Measurements from ENCODE around the gene LDLRAD4.

The LDLRAD4 gene

GRCh38 chr18:13616525-13617035 is 398.0 kb downstream of the LDLRAD4 start:
- Histone ChIP-seq H3K4me1 (ENCODE audit: control extremely low read depth in 1 of 4, control insufficient read depth in 4 of 4, insufficient read depth in 4 of 4, low read length in 3 of 4) (peaks cover 27 to 68% (median 50%) of the 10 kb centered on the region in 4 experiments), H3K4me3 (ENCODE audit: control insufficient read depth in 1 of 7, extremely low read depth in 1 of 7, insufficient read depth in 4 of 7, low read depth in 2 of 7, low read length in 6 of 7) (no peak overlapping the region), H3K9me3 (ENCODE audit: control extremely low read depth in 1 of 5, control insufficient read depth in 4 of 5, insufficient read depth in 2 of 5, low read depth in 1 of 5, low read length in 4 of 5) (no peaks in the 10 kb centered on the region), H3K27ac (ENCODE audit: insufficient read depth in 1 of 2, low read depth in 1 of 2, low read length in 2 of 2, poor library complexity in 1 of 2, severe bottlenecking in 2 of 2) (no peak overlapping the region), H3K36me3 (ENCODE audit: control insufficient read depth in 4 of 4, insufficient read depth in 4 of 4, low read length in 3 of 4) (peaks cover 0 to 7% (median 1%) of the 10 kb centered on the region in 4 experiments), H3K27me3 (replicated peaks in 2 of 5; ENCODE audit: control insufficient read depth in 4 of 5, insufficient read depth in 5 of 5, low read length in 4 of 5) (no peaks in the 10 kb centered on the region)
- ChIA-PET CTCF (interaction anchor here (1.4 kb wide), 1 partner anchor 35 kb away, joined by 3 read pairs; no protein-coding TSS in a partner anchor), POLR2A (no interaction called here)
- 97% methylated on average over 15 of the region's 15 CpGs for WGBS (ENCODE audit: insufficient coverage)
- DNase-seq: no peak

- Histone ChIP-seq H3K36me3 (ENCODE audit: control insufficient read depth in 4 of 4, insufficient read depth in 4 of 4, low read length in 3 of 4) (peaks cover 0 to 11% (median 7%) of the 10 kb centered on the region in 4 experiments), H3K27ac (ENCODE audit: insufficient read depth in 1 of 2, low read depth in 1 of 2, low read length in 2 of 2, poor library complexity in 1 of 2, severe bottlenecking in 2 of 2) (no peak overlapping the region), H3K4me3 (ENCODE audit: control insufficient read depth in 1 of 7, extremely low read depth in 1 of 7, insufficient read depth in 4 of 7, low read depth in 2 of 7, low read length in 6 of 7) (no peak overlapping the region), H3K4me1 (ENCODE audit: control extremely low read depth in 1 of 4, control insufficient read depth in 4 of 4, insufficient read depth in 4 of 4, low read length in 3 of 4) (peaks cover 24 to 54% (median 36%) of the 10 kb centered on the region in 4 experiments), H3K9me3 (ENCODE audit: control extremely low read depth in 1 of 5, control insufficient read depth in 4 of 5, insufficient read depth in 2 of 5, low read depth in 1 of 5, low read length in 4 of 5) (no peaks in the 10 kb centered on the region), H3K27me3 (replicated peaks in 2 of 5; ENCODE audit: control insufficient read depth in 4 of 5, insufficient read depth in 5 of 5, low read length in 4 of 5) (no peaks in the 10 kb centered on the region)
- DNase-seq: no peak
- CTCF ChIA-PET: no interaction called here
- WGBS (ENCODE audit: insufficient coverage): 94% methylated on average over 6 of the region's 9 CpGs
- POLR2A ChIA-PET: interaction anchor here (1.0 kb wide), 1 partner anchor 59 kb away, joined by 3 read pairs; no protein-coding TSS in a partner anchor
Observed at GRCh38 chr18:13617826-13618515, 399.4 kb downstream of the LDLRAD4 start.

DNA sequence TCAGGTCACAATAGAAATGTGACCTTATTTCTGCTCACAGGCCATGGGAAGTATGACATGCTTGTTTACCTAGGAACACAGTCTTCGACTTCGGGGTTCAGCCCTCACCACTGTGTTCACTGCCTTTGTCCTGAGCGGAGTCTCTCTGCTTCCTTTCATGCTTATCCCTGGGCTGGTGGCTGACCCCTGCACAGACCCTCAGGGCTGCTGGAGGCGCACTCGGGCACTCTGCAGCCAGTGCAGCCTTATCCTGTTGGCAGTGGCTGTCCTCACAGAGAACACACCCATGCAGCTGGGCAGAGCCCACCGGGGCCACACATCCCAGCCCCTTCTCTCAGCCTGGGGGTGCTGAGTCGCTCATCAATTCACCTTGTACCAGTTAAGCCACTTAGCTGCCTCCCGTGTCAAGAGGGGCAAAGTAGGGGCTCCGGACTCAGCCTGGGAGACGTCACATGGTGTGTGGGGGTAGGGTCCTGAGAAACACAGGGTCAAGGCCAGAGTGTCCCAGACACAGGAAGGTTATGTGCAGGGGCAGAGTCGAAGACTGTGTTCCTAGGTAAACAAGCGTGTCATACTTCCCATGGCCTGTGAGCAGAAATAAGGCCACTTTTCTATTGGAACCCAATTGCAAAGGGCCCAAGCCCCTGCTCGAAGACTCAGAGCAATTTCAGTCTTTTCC is 400.3 kb downstream of the LDLRAD4 start:
- CTCF ChIA-PET: no interaction called here
- H3K36me3 ChIP-seq (ENCODE audit: control insufficient read depth in 4 of 4, insufficient read depth in 4 of 4, low read length in 3 of 4): peaks cover 0 to 16% (median 7%) of the 10 kb centered on the region in 4 experiments
- no peak for DNase-seq
- H3K4me3 ChIP-seq (ENCODE audit: control insufficient read depth in 1 of 7, extremely low read depth in 1 of 7, insufficient read depth in 4 of 7, low read depth in 2 of 7, low read length in 6 of 7): no peak overlapping the region
- H3K27ac ChIP-seq (ENCODE audit: insufficient read depth in 1 of 2, low read depth in 1 of 2, low read length in 2 of 2, poor library complexity in 1 of 2, severe bottlenecking in 2 of 2): no peak overlapping the region
- no peaks in the 10 kb centered on the region for H3K27me3 ChIP-seq (replicated peaks in 2 of 5; ENCODE audit: control insufficient read depth in 4 of 5, insufficient read depth in 5 of 5, low read length in 4 of 5)
- 98% methylated on average over 12 of the region's 13 CpGs for WGBS (ENCODE audit: insufficient coverage)
- no peaks in the 10 kb centered on the region for H3K9me3 ChIP-seq (ENCODE audit: control extremely low read depth in 1 of 5, control insufficient read depth in 4 of 5, insufficient read depth in 2 of 5, low read depth in 1 of 5, low read length in 4 of 5)
- POLR2A ChIA-PET: interaction anchor here (1.0 kb wide), 1 partner anchor 60 kb away, joined by 3 read pairs; no protein-coding TSS in a partner anchor
- H3K4me1 ChIP-seq (ENCODE audit: control extremely low read depth in 1 of 4, control insufficient read depth in 4 of 4, insufficient read depth in 4 of 4, low read length in 3 of 4): peaks cover 17 to 45% (median 28%) of the 10 kb centered on the region in 4 experiments

DNA sequence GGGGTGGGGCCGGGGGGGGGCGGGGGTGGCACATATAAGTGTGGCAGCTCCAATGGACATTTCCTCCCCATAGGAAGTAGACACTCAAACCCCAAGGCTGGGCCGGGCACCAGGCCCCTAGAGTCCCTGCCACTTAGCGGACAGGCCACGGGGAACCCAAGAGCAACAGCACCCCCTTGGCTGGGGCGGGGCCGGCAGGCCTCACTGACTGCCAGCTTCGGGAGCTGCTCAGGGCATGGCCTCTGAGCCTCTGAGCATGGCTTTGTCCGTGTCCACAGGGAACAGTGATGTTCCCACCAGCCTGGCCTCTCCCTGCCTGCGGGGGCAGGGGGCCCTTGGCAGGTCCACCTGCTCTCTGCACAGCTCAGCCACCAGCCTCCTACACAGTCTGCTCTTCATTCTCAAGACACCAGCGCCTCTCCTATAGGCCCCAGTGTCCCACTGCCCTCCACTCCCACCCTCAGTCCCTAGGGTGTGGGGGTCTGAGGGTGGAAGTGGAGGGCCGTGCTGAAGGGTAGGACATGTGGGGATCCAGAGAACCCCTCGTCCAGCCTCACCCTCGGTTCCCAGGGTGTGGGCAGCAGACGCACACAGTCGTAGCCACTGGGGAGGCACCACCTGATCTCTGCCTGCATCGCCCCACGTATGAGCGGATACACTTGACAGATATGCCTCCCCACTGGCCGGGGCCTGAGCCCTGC is 401.1 kb downstream of the LDLRAD4 start:
- 96% methylated on average over 15 of the region's 20 CpGs for WGBS (ENCODE audit: insufficient coverage)
- no peaks in the 10 kb centered on the region for H3K27me3 ChIP-seq (replicated peaks in 2 of 5; ENCODE audit: control insufficient read depth in 4 of 5, insufficient read depth in 5 of 5, low read length in 4 of 5)
- H3K36me3 ChIP-seq (ENCODE audit: control insufficient read depth in 4 of 4, insufficient read depth in 4 of 4, low read length in 3 of 4): peaks cover 0 to 19% (median 8%) of the 10 kb centered on the region in 4 experiments
- no peak for DNase-seq
- no peaks in the 10 kb centered on the region for H3K9me3 ChIP-seq (ENCODE audit: control extremely low read depth in 1 of 5, control insufficient read depth in 4 of 5, insufficient read depth in 2 of 5, low read depth in 1 of 5, low read length in 4 of 5)
- no peak overlapping the region for H3K4me3 ChIP-seq (ENCODE audit: control insufficient read depth in 1 of 7, extremely low read depth in 1 of 7, insufficient read depth in 4 of 7, low read depth in 2 of 7, low read length in 6 of 7)
- H3K27ac ChIP-seq (ENCODE audit: insufficient read depth in 1 of 2, low read depth in 1 of 2, low read length in 2 of 2, poor library complexity in 1 of 2, severe bottlenecking in 2 of 2): no peak overlapping the region
- ChIA-PET CTCF (interaction anchor here (1.0 kb wide), 1 partner anchor 8 kb away, joined by 4 read pairs; no protein-coding TSS in a partner anchor), POLR2A (no interaction called here)
- peaks cover 12 to 37% (median 20%) of the 10 kb centered on the region in 4 experiments for H3K4me1 ChIP-seq (ENCODE audit: control extremely low read depth in 1 of 4, control insufficient read depth in 4 of 4, insufficient read depth in 4 of 4, low read length in 3 of 4)

GRCh38 chr18:13620206-13620672 is 401.7 kb downstream of the LDLRAD4 start:
- Histone ChIP-seq H3K27me3 (replicated peaks in 2 of 5; ENCODE audit: control insufficient read depth in 4 of 5, insufficient read depth in 5 of 5, low read length in 4 of 5) (no peaks in the 10 kb centered on the region), H3K36me3 (ENCODE audit: control insufficient read depth in 4 of 4, insufficient read depth in 4 of 4, low read length in 3 of 4) (peaks cover 0 to 19% (median 9%) of the 10 kb centered on the region in 4 experiments), H3K4me3 (ENCODE audit: control insufficient read depth in 1 of 7, extremely low read depth in 1 of 7, insufficient read depth in 4 of 7, low read depth in 2 of 7, low read length in 6 of 7) (no peak overlapping the region), H3K4me1 (ENCODE audit: control extremely low read depth in 1 of 4, control insufficient read depth in 4 of 4, insufficient read depth in 4 of 4, low read length in 3 of 4) (peaks cover 9 to 32% (median 14%) of the 10 kb centered on the region in 4 experiments), H3K9me3 (ENCODE audit: control extremely low read depth in 1 of 5, control insufficient read depth in 4 of 5, insufficient read depth in 2 of 5, low read depth in 1 of 5, low read length in 4 of 5) (no peaks in the 10 kb centered on the region), H3K27ac (ENCODE audit: insufficient read depth in 1 of 2, low read depth in 1 of 2, low read length in 2 of 2, poor library complexity in 1 of 2, severe bottlenecking in 2 of 2) (no peak overlapping the region)
- over 99% methylated on average over 8 of the region's 10 CpGs for WGBS (ENCODE audit: insufficient coverage)
- no peak for DNase-seq
- ChIA-PET POLR2A (no interaction called here), CTCF (interaction anchor here (1.0 to 2.5 kb wide), 3 partner anchors 8 to 62 kb away, joined by 3 to 13 read pairs (median 4); no protein-coding TSS in a partner anchor)

DNA sequence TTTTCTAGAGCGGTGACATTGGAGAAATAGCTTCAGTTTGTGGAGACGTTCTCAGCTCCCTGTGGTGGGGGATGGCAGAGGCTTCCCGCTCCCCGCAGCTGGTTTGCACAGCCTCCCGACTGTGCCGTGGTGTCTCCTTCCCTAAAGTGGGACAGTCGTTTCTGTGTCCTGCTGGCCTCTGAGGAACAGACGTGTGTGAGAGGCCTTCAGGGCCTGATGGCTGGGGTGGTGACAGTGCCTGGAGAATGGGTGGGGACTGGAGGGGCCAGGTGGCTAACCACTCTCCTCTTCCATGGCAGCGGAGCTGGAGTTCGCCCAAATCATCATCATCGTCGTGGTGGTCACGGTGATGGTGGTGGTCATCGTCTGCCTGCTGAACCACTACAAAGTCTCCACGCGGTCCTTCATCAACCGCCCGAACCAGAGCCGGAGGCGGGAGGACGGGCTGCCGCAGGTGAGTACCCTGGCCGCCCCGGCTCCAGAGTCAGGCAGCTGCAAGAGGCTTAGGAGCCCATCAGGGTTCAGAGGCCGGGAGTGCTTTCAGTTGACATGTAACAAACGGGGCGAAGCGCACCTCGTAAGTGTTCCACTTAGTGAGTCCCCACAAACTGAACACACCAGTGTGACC is 402.4 kb downstream of the LDLRAD4 start:
- DNase-seq: no peak
- H3K9me3 ChIP-seq (ENCODE audit: control extremely low read depth in 1 of 5, control insufficient read depth in 4 of 5, insufficient read depth in 2 of 5, low read depth in 1 of 5, low read length in 4 of 5): no peaks in the 10 kb centered on the region
- ChIA-PET POLR2A (no interaction called here), CTCF (interaction anchor here (1.0 to 2.5 kb wide), 4 partner anchors 9 to 63 kb away, joined by 3 to 13 read pairs (median 4); no protein-coding TSS in a partner anchor)
- H3K4me3 ChIP-seq (ENCODE audit: control insufficient read depth in 1 of 7, extremely low read depth in 1 of 7, insufficient read depth in 4 of 7, low read depth in 2 of 7, low read length in 6 of 7): no peak overlapping the region
- peaks cover 0 to 19% (median 9%) of the 10 kb centered on the region in 4 experiments for H3K36me3 ChIP-seq (ENCODE audit: control insufficient read depth in 4 of 4, insufficient read depth in 4 of 4, low read length in 3 of 4)
- no peak overlapping the region for H3K27ac ChIP-seq (ENCODE audit: insufficient read depth in 1 of 2, low read depth in 1 of 2, low read length in 2 of 2, poor library complexity in 1 of 2, severe bottlenecking in 2 of 2)
- no peaks in the 10 kb centered on the region for H3K27me3 ChIP-seq (replicated peaks in 2 of 5; ENCODE audit: control insufficient read depth in 4 of 5, insufficient read depth in 5 of 5, low read length in 4 of 5)
- H3K4me1 ChIP-seq (ENCODE audit: control extremely low read depth in 1 of 4, control insufficient read depth in 4 of 4, insufficient read depth in 4 of 4, low read length in 3 of 4): peaks cover 6 to 27% (median 10%) of the 10 kb centered on the region in 4 experiments
- 98% methylated on average over 28 of the region's 29 CpGs for WGBS (ENCODE audit: insufficient coverage)
